Ascending aorta (tissue), 2 donors: ENCODE measurements around the gene VPS26A. TPM values are rescaled to one million over a fixed set of nuclear protein-coding genes. Genes with fewer than 3 reads are reported as not detected.

Source experiments
- DNase-seq, 2 donors: peaks; one replicate each; pipeline ENCODE4 v3.0.0-alpha.2; 2019; ENCODE audit warnings: low spot score in 2 of 2
- H3K27ac ChIP-seq, 2 donors: fragments of 200-600 bp; sonication (generic); one replicate each; pipeline ENCODE4 v1.5.1; 2016 to 2017; ENCODE audit warnings: mild to moderate bottlenecking in 1 of 2
- H3K27me3 ChIP-seq: fragments of 200-600 bp; sonication (generic); one replicate; pipeline ENCODE4 v1.5.1; 2017
- H3K36me3 ChIP-seq, 2 donors: fragments of 200-600 bp; sonication (generic); one replicate each; pipeline ENCODE4 v1.5.1; 2016
- H3K4me1 ChIP-seq, 2 donors: fragments of 200-600 bp; sonication (generic); one replicate each; pipeline ENCODE4 v1.5.1; 2016 to 2017; ENCODE audit warnings: mild to moderate bottlenecking in 1 of 2
- H3K4me3 ChIP-seq, 2 donors: fragments of 200-600 bp; sonication (generic); one replicate each; pipeline ENCODE4 v1.5.1; 2016 to 2017; ENCODE audit warnings: mild to moderate bottlenecking in 1 of 2
- H3K9me3 ChIP-seq, 2 donors: fragments of 200-600 bp; sonication (generic); one replicate each; pipeline ENCODE4 v1.5.1; 2016
- intact Hi-C: fragments of 100-400 bp; cut with DNase I; formaldehyde crosslinking; loops from one replicate; pipeline ENCODE4 v1.15.1; 2023
- total RNA-seq: library from RNA; depleted of rRNA; stranded (reverse); fragments of >200 nt; gene quantifications from one replicate; pipeline ENCODE4 v1.1.0, GENCODE V29; 2016
- TF ChIP-seq, protein P1 (sequence below), 3 experiments: fragments of 200-600 bp in 2 of 3; fragments of 450-650 bp in 1 of 3; sonication (generic) in 2 of 3; IDR thresholded peaks; one replicate each; pipeline ENCODE4 v1.5.1; 2016 to 2019; ENCODE audit warnings: antibody characterized with exemption in 3 of 3, mild to moderate bottlenecking in 1 of 3, moderate library complexity in 1 of 3

VPS26A gene
- total RNA-seq, 1 donor from 2014 or later = 26.0 TPM

DNA sequence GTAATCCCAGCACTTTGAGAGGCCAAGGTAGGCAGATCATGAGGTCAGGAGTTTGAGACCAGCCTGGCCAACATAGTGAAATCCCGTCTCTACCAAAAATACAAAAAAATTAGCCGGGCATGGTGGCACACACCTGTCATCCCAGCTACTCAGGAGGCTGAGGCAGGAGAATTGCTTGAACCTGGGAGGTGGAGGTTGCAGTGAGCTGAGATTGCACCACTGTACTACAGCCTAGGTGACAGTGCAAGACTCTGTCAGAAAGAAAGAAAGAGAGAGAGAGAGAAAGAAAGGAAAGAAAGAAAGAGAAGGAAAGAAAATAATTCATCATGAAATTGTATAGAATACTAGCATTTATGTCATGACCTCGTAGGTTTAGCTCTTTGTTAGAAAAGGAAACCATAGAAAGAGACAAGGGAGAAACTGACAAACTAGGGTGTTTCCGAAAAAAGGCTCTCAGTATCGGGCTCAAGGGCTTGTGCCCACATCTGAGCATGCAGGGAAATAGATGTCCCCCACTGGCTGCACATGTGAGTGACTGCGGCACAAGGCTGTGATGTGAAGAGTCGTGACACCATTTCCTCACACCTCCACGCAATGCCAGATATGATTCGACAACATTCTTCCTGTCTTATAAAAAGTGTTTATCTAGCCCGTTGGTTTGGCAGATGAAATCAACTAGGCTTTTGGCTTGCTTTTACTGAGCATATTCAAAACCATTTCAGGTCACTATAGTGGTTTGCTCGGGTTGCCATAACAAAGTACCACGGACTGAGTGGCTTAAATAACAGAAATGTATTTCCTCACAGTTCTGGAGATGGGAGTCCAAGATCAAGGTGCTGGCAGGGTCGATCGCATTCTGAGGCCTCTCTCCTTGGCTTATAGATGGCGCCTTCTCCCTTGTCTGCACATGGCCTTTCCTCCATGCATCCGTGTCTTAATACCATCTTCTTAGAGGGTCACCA is 34.1 kb upstream of the VPS26A start:
- Histone ChIP-seq H3K27ac (peak overlapping the region; percentile 82 to 83), H3K4me3 (peak overlapping the region; percentile 46 to 65)
- peak in 1 of 2 donors; percentile 75 for DNase-seq

DNA sequence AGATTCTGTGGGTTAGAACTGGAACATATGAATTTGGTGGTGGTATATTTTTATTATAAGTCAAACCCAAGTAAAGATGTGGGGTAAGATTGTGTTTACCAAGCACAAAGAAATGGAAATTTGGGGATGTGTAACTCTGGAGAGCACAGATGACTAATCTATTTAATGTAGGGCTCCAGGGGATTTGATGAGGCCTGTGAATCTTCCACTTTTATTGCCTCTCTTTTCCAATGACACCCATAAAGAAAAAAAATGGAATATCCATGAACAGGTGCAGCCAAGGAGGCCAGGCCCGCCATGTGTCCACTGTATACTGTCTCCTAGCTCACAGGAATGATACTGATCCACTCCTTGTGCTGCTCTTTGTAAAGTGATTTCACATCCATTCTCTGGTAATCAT is 33.3 kb upstream of the VPS26A start:
- Histone ChIP-seq H3K27me3 (no peaks in the 10 kb centered on the region), H3K4me1 (peaks cover 7% of the 10 kb centered on the region in 2 donors), H3K9me3 (no peaks in the 10 kb centered on the region), H3K36me3 (no peaks in the 10 kb centered on the region), H3K4me3 (peak overlapping the region in 1 of 2 donors; percentile 65), H3K27ac (peak overlapping the region; percentile 82 to 83)
- no peak for DNase-seq
- intact Hi-C loops = no loop called here
- TF ChIP-seq, protein P1, sequence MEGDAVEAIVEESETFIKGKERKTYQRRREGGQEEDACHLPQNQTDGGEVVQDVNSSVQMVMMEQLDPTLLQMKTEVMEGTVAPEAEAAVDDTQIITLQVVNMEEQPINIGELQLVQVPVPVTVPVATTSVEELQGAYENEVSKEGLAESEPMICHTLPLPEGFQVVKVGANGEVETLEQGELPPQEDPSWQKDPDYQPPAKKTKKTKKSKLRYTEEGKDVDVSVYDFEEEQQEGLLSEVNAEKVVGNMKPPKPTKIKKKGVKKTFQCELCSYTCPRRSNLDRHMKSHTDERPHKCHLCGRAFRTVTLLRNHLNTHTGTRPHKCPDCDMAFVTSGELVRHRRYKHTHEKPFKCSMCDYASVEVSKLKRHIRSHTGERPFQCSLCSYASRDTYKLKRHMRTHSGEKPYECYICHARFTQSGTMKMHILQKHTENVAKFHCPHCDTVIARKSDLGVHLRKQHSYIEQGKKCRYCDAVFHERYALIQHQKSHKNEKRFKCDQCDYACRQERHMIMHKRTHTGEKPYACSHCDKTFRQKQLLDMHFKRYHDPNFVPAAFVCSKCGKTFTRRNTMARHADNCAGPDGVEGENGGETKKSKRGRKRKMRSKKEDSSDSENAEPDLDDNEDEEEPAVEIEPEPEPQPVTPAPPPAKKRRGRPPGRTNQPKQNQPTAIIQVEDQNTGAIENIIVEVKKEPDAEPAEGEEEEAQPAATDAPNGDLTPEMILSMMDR (IDR thresholded peaks at IDR 0.05) = no peak

More for the DNA sequence above, 34.1 kb upstream of the VPS26A start:
- intact Hi-C loops = loop anchor here (2.0 kb wide), 1 partner anchor 33 kb away; no protein-coding TSS in a partner anchor
- Histone ChIP-seq H3K27me3 (no peaks in the 10 kb centered on the region), H3K4me1 (peaks cover 7% of the 10 kb centered on the region in 2 donors), H3K9me3 (no peaks in the 10 kb centered on the region), H3K36me3 (no peaks in the 10 kb centered on the region)
- TF ChIP-seq, protein P1 (IDR thresholded peaks at IDR 0.05) = no peak

DNA sequence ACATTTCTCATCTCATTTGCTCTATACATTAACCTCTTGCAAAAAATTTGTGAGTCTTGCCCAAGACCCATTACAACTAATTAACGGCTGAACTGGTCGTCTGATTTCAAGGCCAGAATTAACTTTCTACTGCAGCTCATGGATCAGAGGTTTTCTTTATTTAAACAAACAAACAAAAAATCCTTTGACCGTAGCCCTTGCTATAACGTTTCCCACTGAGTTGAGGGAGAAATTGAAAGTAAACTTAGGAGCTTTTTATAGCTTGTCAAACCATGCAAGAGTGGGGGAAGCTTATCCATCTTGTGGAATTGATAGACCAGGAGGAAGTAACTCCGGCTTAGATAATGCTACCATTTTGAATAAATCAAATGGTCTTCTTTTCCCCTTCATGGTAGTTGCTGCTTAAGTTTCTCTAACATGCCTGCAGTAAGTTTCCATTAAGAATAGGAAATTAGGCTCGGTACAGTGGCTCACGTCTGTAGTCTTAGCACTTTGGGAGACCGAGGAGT is 32.8 kb upstream of the VPS26A start:
- intact Hi-C loops = no loop called here
- Histone ChIP-seq H3K36me3 (no peaks in the 10 kb centered on the region), H3K27ac (peak overlapping the region in 1 of 2 donors; percentile 83), H3K4me3 (peak overlapping the region in 1 of 2 donors; percentile 65), H3K27me3 (no peaks in the 10 kb centered on the region), H3K9me3 (no peaks in the 10 kb centered on the region), H3K4me1 (peaks cover 7% of the 10 kb centered on the region in 2 donors)
- no peak for DNase-seq
- TF ChIP-seq, protein P1 (IDR thresholded peaks at IDR 0.05) = no peak

DNA sequence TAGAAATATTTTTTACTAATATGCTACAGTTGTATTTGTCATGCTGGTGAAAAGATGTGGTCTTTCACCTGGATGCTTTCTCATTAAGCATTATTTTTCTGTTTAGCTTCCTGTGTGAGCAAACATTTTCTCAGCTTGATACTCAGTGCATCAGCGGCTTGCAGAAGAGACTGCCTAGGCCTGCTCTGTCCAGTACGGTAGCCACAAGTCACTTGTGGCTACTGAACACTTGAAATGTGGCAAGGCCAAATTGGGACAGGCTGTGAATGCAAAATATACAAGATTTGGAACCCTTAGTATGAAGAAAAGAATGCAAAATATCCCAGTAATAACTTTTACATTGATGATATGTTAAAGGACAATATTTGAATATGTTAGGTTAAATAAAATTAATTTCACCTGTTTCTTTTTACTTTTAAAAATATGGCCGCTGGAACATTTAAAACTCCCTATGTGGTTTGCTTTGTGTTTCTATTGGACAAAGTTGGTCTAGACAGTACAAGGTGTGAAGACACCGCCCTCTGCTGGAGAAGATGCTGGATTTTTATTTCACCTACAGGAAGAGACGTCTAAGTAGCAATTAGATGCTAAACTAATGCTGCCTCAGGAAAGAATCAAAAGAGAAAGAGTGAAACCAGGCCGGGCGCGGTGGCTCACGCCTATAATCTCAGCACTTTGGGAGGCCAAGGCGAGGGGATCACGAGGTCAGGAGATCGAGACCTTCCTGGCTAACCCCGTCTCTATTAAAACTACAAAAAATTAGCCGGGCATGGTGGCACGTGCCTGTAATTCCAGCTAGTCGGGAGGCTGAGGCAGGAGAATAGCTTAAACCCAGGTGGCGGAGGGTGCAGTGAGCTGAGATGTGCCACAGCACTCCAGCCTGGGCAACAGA is 30.8 kb upstream of the VPS26A start:
- Histone ChIP-seq H3K4me3 (peak overlapping the region in 1 of 2 donors; percentile 65), H3K27me3 (no peaks in the 10 kb centered on the region), H3K36me3 (peaks cover 0 to 1% of the 10 kb centered on the region in 2 donors), H3K9me3 (no peaks in the 10 kb centered on the region), H3K4me1 (peaks cover 0 to 4% of the 10 kb centered on the region in 2 donors), H3K27ac (peak overlapping the region in 1 of 2 donors; percentile 9)
- intact Hi-C loops = loop anchor here (1.0 to 2.0 kb wide), 3 partner anchors 88 to 136 kb away; partner anchors contain the start of genes DDX21 and KIFBP
- DNase-seq = peak in 1 of 2 donors; percentile 93
- TF ChIP-seq, protein P1 (IDR thresholded peaks at IDR 0.05) = peak; percentile 77 to 81 (median 81)

DNA sequence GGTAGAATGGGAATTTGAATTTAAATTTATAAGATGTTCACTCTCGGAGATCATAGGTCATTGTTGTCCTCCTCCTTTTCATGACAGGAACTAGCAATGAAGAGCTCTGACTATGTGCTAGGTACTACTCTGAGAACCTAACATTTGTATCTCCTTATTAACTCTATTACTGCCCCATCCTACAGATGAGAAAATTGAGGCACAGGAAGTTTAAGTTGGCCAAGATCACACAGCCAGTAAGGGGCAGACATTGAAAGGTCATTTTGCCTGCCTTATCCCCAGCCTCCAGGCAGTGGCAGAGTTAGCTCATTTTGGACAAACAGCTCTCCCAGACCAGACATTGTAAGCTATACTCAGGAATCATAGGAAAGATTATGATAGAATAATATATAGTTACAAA is 30.0 kb upstream of the VPS26A start:
- Histone ChIP-seq H3K4me3 (no peak overlapping the region), H3K27me3 (no peaks in the 10 kb centered on the region), H3K27ac (no peak overlapping the region), H3K4me1 (peaks cover 0 to 4% of the 10 kb centered on the region in 2 donors), H3K9me3 (no peaks in the 10 kb centered on the region), H3K36me3 (peaks cover 4 to 9% of the 10 kb centered on the region in 2 donors)
- TF ChIP-seq, protein P1 (IDR thresholded peaks at IDR 0.05) = no peak
- no peak for DNase-seq
- intact Hi-C loops = loop anchor here (1.0 to 2.0 kb wide), 3 partner anchors 89 to 137 kb away; partner anchors contain the start of genes DDX21 and KIFBP
